HEK293 (cell line): ENCODE data around the gene CST9.

Source experiments
- CTCF ChIA-PET: fragments of 350-600 bp; formaldehyde crosslinking; extraction: SDS; loops from one replicate; lab custom pipeline; 2021; ENCODE audit warnings: antibody characterized with exemption; lab: Yijun Ruan, JAX
- POLR2A ChIA-PET: fragments of 300-600 bp; formaldehyde crosslinking; extraction: SDS; loops from one replicate; lab custom pipeline; 2020; ENCODE audit warnings: antibody characterized with exemption, inconsistent platforms; lab: Yijun Ruan, JAX
- H3K27ac ChIP-seq: fragments of 200-500 bp; sonication (Bioruptor generic); 2 replicates; pipeline ENCODE4 v1.5.1; 2014; ENCODE audit warnings: low read depth, low read length, control low read depth, inconsistent platforms; ENCODE audit errors: extremely low read depth
- H3K36me3 ChIP-seq, 2 experiments: fragments of 200-500 bp in 1 of 2; sonication (Bioruptor generic) in 1 of 2; 1 replicate in 1 of 2; 2 replicates in 1 of 2; pipeline ENCODE4 v1.5.1; 2014 to 2017; ENCODE audit warnings: inconsistent platforms in 2 of 2, low read length in 2 of 2; ENCODE audit not compliant: control insufficient read depth in 2 of 2, insufficient read depth in 1 of 2
- H3K4me1 ChIP-seq: fragments of 200-500 bp; sonication (Bioruptor generic); 2 replicates; pipeline ENCODE4 v1.5.1; 2014; ENCODE audit warnings: mild to moderate bottlenecking, low read length, inconsistent platforms; ENCODE audit not compliant: control insufficient read depth, insufficient read depth
- H3K4me3 ChIP-seq: 2 replicates; pipeline ENCODE4 v1.5.1; 2011; ENCODE audit warnings: low read depth, mild to moderate bottlenecking, control low read depth, low read length, moderate library complexity
- H3K9me3 ChIP-seq: fragments of 200-500 bp; sonication (Bioruptor generic); 2 replicates; pipeline ENCODE4 v1.5.1; 2014; ENCODE audit warnings: low read depth, low read length, inconsistent platforms; ENCODE audit not compliant: control insufficient read depth, insufficient read depth
- GLIS1 ChIP-seq: fragments of 450-650 bp; formaldehyde crosslinking; IDR thresholded peaks from 2 replicates; pipeline ENCODE4 v1.5.1; 2016; ENCODE audit warnings: missing biosample characterization, missing genetic modification characterization
- GLIS2 ChIP-seq: fragments of 450-650 bp; formaldehyde crosslinking; IDR thresholded peaks from 2 replicates; pipeline ENCODE4 v1.5.1; 2016; ENCODE audit warnings: missing biosample characterization, missing genetic modification characterization
- HOXA7 ChIP-seq: sonication (generic); formaldehyde crosslinking; IDR thresholded peaks from 2 replicates; pipeline ENCODE4 v1.8.1; 2022; ENCODE audit warnings: missing genetic modification reagents, borderline replicate concordance
- MEIS1 ChIP-seq: sonication (generic); formaldehyde crosslinking; IDR thresholded peaks from 2 replicates; pipeline ENCODE4 v1.8.1; 2022; ENCODE audit warnings: missing genetic modification reagents, mild to moderate bottlenecking, borderline replicate concordance
- REPIN1 ChIP-seq: fragments of 450-650 bp; formaldehyde crosslinking; IDR thresholded peaks from 2 replicates; pipeline ENCODE4 v1.5.1; 2017; ENCODE audit warnings: missing biosample characterization, missing genetic modification characterization, low read depth
- SALL2 ChIP-seq: fragments of 450-650 bp; formaldehyde crosslinking; IDR thresholded peaks from 2 replicates; pipeline ENCODE4 v1.5.0; 2017; ENCODE audit warnings: missing biosample characterization, mild to moderate bottlenecking, missing genetic modification characterization, borderline replicate concordance
- SP7 ChIP-seq: fragments of 450-650 bp; formaldehyde crosslinking; IDR thresholded peaks from 2 replicates; pipeline ENCODE4 v1.5.1; 2016; ENCODE audit warnings: missing biosample characterization, missing genetic modification characterization
- ZBTB21 ChIP-seq: fragments of 450-650 bp; formaldehyde crosslinking; IDR thresholded peaks from 2 replicates; pipeline ENCODE4 v1.5.1; 2017; ENCODE audit warnings: missing biosample characterization, missing genetic modification characterization
- ZBTB7A ChIP-seq: fragments of 450-650 bp; formaldehyde crosslinking; IDR thresholded peaks from 2 replicates; pipeline ENCODE4 v1.5.1; 2016; ENCODE audit warnings: low read depth, missing biosample characterization, missing genetic modification characterization
- ZBTB8A ChIP-seq: fragments of 450-650 bp; formaldehyde crosslinking; IDR thresholded peaks from 2 replicates; pipeline ENCODE4 v1.5.1; 2016; ENCODE audit warnings: missing biosample characterization, missing genetic modification characterization
- ZFHX2 ChIP-seq: fragments of 450-650 bp; formaldehyde crosslinking; conservative IDR thresholded peaks from 2 replicates; pipeline ENCODE4 v1.5.1; 2016; ENCODE audit warnings: missing biosample characterization, missing genetic modification characterization
- ZFP3 ChIP-seq: fragments of 450-650 bp; formaldehyde crosslinking; IDR thresholded peaks from 2 replicates; pipeline ENCODE4 v1.5.1; 2016; ENCODE audit warnings: low read depth, missing biosample characterization, missing genetic modification characterization
- ZNF112 ChIP-seq: fragments of 450-650 bp; formaldehyde crosslinking; IDR thresholded peaks from 2 replicates; pipeline ENCODE4 v1.5.0; 2017; ENCODE audit warnings: missing biosample characterization, missing genetic modification characterization
- ZNF157 ChIP-seq: fragments of 450-650 bp; formaldehyde crosslinking; IDR thresholded peaks from 2 replicates; pipeline ENCODE4 v1.5.1; 2016; ENCODE audit warnings: missing biosample characterization, missing genetic modification characterization
- ZNF184 ChIP-seq: fragments of 450-650 bp; IDR thresholded peaks from 2 replicates; pipeline ENCODE4 v1.5.1; 2018; ENCODE audit warnings: missing biosample characterization, mild to moderate bottlenecking, missing genetic modification characterization
- ZNF202 ChIP-seq: fragments of 450-650 bp; formaldehyde crosslinking; IDR thresholded peaks from 2 replicates; pipeline ENCODE4 v1.5.1; 2016; ENCODE audit warnings: missing biosample characterization, missing genetic modification characterization, borderline replicate concordance
- ZNF211 ChIP-seq: fragments of 450-650 bp; formaldehyde crosslinking; IDR thresholded peaks from 2 replicates; pipeline ENCODE4 v1.5.1; 2016; ENCODE audit warnings: low read depth, missing biosample characterization, missing genetic modification characterization
- ZNF24 ChIP-seq: fragments of 450-650 bp; formaldehyde crosslinking; IDR thresholded peaks from 2 replicates; pipeline ENCODE4 v1.5.1; 2016; ENCODE audit warnings: missing biosample characterization, missing genetic modification characterization
- ZNF248 ChIP-seq: fragments of 450-650 bp; formaldehyde crosslinking; IDR thresholded peaks from 2 replicates; pipeline ENCODE4 v1.5.1; 2017; ENCODE audit warnings: missing biosample characterization, missing genetic modification characterization
- ZNF26 ChIP-seq: fragments of 450-650 bp; formaldehyde crosslinking; IDR thresholded peaks from 2 replicates; pipeline ENCODE4 v1.5.1; 2016; ENCODE audit warnings: missing biosample characterization, missing genetic modification characterization
- ZNF311 ChIP-seq: fragments of 450-650 bp; formaldehyde crosslinking; IDR thresholded peaks from 2 replicates; pipeline ENCODE4 v1.5.1; 2017; ENCODE audit warnings: missing biosample characterization, missing genetic modification characterization, borderline replicate concordance
- ZNF335 ChIP-seq: fragments of 450-650 bp; formaldehyde crosslinking; conservative IDR thresholded peaks from 2 replicates; pipeline ENCODE4 v1.5.1; 2016; ENCODE audit warnings: missing biosample characterization, missing genetic modification characterization
- ZNF37A ChIP-seq: fragments of 450-650 bp; IDR thresholded peaks from 2 replicates; pipeline ENCODE4 v1.5.1; 2018; ENCODE audit warnings: missing biosample characterization, missing genetic modification characterization
- ZNF514 ChIP-seq: fragments of 450-650 bp; formaldehyde crosslinking; IDR thresholded peaks from 2 replicates; pipeline ENCODE4 v1.5.1; 2016; ENCODE audit warnings: missing biosample characterization, missing genetic modification characterization
- ZNF544 ChIP-seq: fragments of 450-650 bp; formaldehyde crosslinking; IDR thresholded peaks from 2 replicates; pipeline ENCODE4 v1.5.0; 2017; ENCODE audit warnings: missing biosample characterization, missing genetic modification characterization
- ZNF561 ChIP-seq: fragments of 450-650 bp; IDR thresholded peaks from 2 replicates; pipeline ENCODE4 v1.5.1; 2018; ENCODE audit warnings: missing biosample characterization, missing genetic modification characterization, borderline replicate concordance
- ZNF621 ChIP-seq: fragments of 450-650 bp; formaldehyde crosslinking; IDR thresholded peaks from 2 replicates; pipeline ENCODE4 v1.5.1; 2017; ENCODE audit warnings: missing biosample characterization, missing genetic modification characterization
- ZNF626 ChIP-seq: fragments of 450-650 bp; sonication (Bioruptor Pico); formaldehyde crosslinking; IDR thresholded peaks from 2 replicates; pipeline ENCODE4 v1.5.1; 2018; ENCODE audit warnings: missing biosample characterization, missing genetic modification characterization, inconsistent platforms
- ZSCAN18 ChIP-seq: fragments of 450-650 bp; formaldehyde crosslinking; IDR thresholded peaks from 2 replicates; pipeline ENCODE4 v1.5.1; 2016; ENCODE audit warnings: missing biosample characterization, missing genetic modification characterization
- ZXDB ChIP-seq: fragments of 450-650 bp; formaldehyde crosslinking; IDR thresholded peaks from 2 replicates; pipeline ENCODE4 v1.5.1; 2016; ENCODE audit warnings: missing biosample characterization, missing genetic modification characterization
- TF ChIP-seq, protein P1 (sequence below): fragments of 450-650 bp; formaldehyde crosslinking; IDR thresholded peaks from 2 replicates; pipeline ENCODE4 v1.5.1; 2016; ENCODE audit warnings: missing biosample characterization, missing genetic modification characterization

CST9 gene

GRCh38 chr20:23654717-23655116 lies 49.0 kb upstream of the CST9 start (continued):
- TF ChIP-seq HOXA7 (CRISPR knock-in tag) (no peak), ZBTB7A (no peak), ZBTB8A (tag by site-specific recombination) (no peak)
- TF ChIP-seq, protein P1, sequence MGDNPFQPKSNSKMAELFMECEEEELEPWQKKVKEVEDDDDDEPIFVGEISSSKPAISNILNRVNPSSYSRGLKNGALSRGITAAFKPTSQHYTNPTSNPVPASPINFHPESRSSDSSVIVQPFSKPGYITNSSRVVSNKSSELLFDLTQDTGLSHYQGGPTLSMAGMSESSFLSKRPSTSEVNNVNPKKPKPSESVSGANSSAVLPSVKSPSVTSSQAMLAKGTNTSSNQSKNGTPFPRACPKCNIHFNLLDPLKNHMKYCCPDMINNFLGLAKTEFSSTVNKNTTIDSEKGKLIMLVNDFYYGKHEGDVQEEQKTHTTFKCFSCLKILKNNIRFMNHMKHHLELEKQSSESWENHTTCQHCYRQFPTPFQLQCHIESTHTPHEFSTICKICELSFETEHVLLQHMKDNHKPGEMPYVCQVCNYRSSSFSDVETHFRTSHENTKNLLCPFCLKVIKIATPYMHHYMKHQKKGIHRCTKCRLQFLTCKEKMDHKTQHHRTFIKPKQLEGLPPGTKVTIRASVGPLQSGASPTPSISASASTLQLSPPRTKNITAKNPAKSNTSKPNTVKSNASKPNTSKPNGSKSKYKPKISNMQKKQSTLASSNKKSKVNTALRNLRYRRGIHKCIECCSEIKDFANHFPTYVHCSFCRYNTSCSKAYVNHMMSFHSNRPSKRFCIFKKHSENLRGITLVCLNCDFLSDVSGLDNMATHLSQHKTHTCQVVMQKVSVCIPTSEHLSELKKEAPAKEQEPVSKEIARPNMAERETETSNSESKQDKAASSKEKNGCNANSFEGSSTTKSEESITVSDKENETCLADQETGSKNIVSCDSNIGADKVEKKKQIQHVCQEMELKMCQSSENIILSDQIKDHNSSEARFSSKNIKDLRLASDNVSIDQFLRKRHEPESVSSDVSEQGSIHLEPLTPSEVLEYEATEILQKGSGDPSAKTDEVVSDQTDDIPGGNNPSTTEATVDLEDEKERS (tag by site-specific recombination) = no peak

GRCh38 chr20:23654000-23654399 lies 48.3 kb upstream of the CST9 start:
- Histone ChIP-seq H3K36me3 (no peaks in the 10 kb centered on the region), H3K4me1 (no peaks in the 10 kb centered on the region), H3K4me3 (no peak overlapping the region), H3K9me3 (no peaks in the 10 kb centered on the region), H3K27ac (no peak overlapping the region)
- POLR2A ChIA-PET = no interaction called here
- TF ChIP-seq ZNF311 (tag by site-specific recombination) = no peak
- TF ChIP-seq ZNF157 (tag by site-specific recombination) = no peak
- TF ChIP-seq ZNF37A (tag by site-specific recombination) = no peak
- no peak for TF ChIP-seq SALL2 (tag by site-specific recombination)
- no peak for TF ChIP-seq ZNF184 (tag by site-specific recombination)
- TF ChIP-seq ZNF26 (tag by site-specific recombination) = no peak
- TF ChIP-seq ZNF24 (tag by site-specific recombination) = no peak
- no peak for TF ChIP-seq ZNF514 (tag by site-specific recombination)
- no peak for TF ChIP-seq ZNF561 (tag by site-specific recombination)
- no peak for TF ChIP-seq GLIS2 (tag by site-specific recombination)
- no peak for TF ChIP-seq ZBTB7A
- no peak for TF ChIP-seq MEIS1 (CRISPR knock-in tag)
- TF ChIP-seq ZNF202 = no peak
- TF ChIP-seq ZNF621 (tag by site-specific recombination) = no peak
- TF ChIP-seq ZFP3 (tag by site-specific recombination) = no peak
- TF ChIP-seq ZNF626 (tag by site-specific recombination) = no peak
- CTCF ChIA-PET = interaction anchor here (1.5 kb wide), 1 partner anchor 9 kb away, joined by 4 read pairs; no protein-coding TSS in a partner anchor

GRCh38 chr20:23653400-23653938 lies 47.8 kb upstream of the CST9 start:
- H3K9me3 ChIP-seq = no peaks in the 10 kb centered on the region
- no peaks in the 10 kb centered on the region for H3K4me1 ChIP-seq
- H3K27ac ChIP-seq = no peak overlapping the region
- no peaks in the 10 kb centered on the region for H3K36me3 ChIP-seq
- CTCF ChIA-PET = interaction anchor here (1.5 kb wide), 1 partner anchor 10 kb away, joined by 4 read pairs; no protein-coding TSS in a partner anchor
- POLR2A ChIA-PET = no interaction called here
- no peak overlapping the region for H3K4me3 ChIP-seq
- TF ChIP-seq ZFHX2 (tag by site-specific recombination) (no peak), ZBTB21 (tag by site-specific recombination) (no peak), ZSCAN18 (no peak), SP7 (no peak), ZNF335 (tag by site-specific recombination) (no peak), GLIS1 (tag by site-specific recombination) (no peak), ZNF544 (no peak), ZNF112 (tag by site-specific recombination) (no peak), ZNF211 (tag by site-specific recombination) (no peak), ZXDB (tag by site-specific recombination) (no peak), REPIN1 (tag by site-specific recombination) (no peak), ZNF248 (tag by site-specific recombination) (no peak)
